CD4-positive, alpha-beta T cell (primary cell): ENCODE measurements around the gene C11orf68. TPM values are rescaled to one million over a fixed set of nuclear protein-coding genes. Genes with fewer than 3 reads are reported as not detected.
A peak's percentile ranks its signal among the peaks of the same experiment; 100 is the strongest.

Source experiments
- ATAC-seq: fragments of 200-7000 bp; cut with Tn5 transposase; one replicate; pipeline ENCODE4 v1.10.0; 2022; ENCODE audit warnings: mild to moderate bottlenecking; ENCODE audit not compliant: poor library complexity
- CTCF ChIA-PET: fragments of 350-600 bp; sonication (Branson Sonifier 250); formaldehyde crosslinking; loops from one replicate; lab custom pipeline; 2021; ENCODE audit warnings: antibody characterized with exemption, inconsistent platforms; lab: Charles Lee
- POLR2A ChIA-PET: fragments of 350-600 bp; sonication (Branson Sonifier 250); formaldehyde crosslinking; loops from one replicate; lab custom pipeline; 2021; ENCODE audit warnings: antibody characterized with exemption, inconsistent platforms; lab: Charles Lee
- DNase-seq, 14 experiments: peaks; one replicate each; pipeline ENCODE4 v3.0.0-alpha.2; 2013 to 2020; ENCODE audit warnings: mixed read lengths in 2 of 14
- H3K27ac ChIP-seq, 2 donors: one replicate each; pipeline versions ENCODE4 v1.5.1 to v1.7.0; 2013; ENCODE audit warnings: low read length in 2 of 2, low read depth in 1 of 2, mild to moderate bottlenecking in 1 of 2
- H3K27me3 ChIP-seq, 2 experiments: 1 replicate in 1 of 2; 2 replicates in 1 of 2; pipeline versions ENCODE4 v1.6.1 to v1.7.0; 2013; ENCODE audit warnings: low read length in 2 of 2, control low read depth in 1 of 2, mild to moderate bottlenecking in 1 of 2, moderate library complexity in 1 of 2; ENCODE audit not compliant: insufficient read depth in 2 of 2, control insufficient read depth in 1 of 2
- H3K36me3 ChIP-seq: one replicate; pipeline ENCODE4 v1.6.1; 2013; ENCODE audit warnings: low read length, control low read depth; ENCODE audit not compliant: insufficient read depth
- H3K4me1 ChIP-seq: one replicate; pipeline ENCODE4 v1.6.1; 2013; ENCODE audit warnings: low read length, control low read depth; ENCODE audit not compliant: insufficient read depth
- H3K4me3 ChIP-seq: one replicate; pipeline ENCODE4 v1.5.1; 2013; ENCODE audit warnings: mild to moderate bottlenecking, low read length, moderate library complexity
- H3K9me3 ChIP-seq, 2 experiments: 1 replicate in 1 of 2; 2 replicates in 1 of 2; pipeline versions ENCODE4 v1.6.1 to v1.7.0; 2013; ENCODE audit warnings: low read length in 2 of 2, mild to moderate bottlenecking in 2 of 2, control low read depth in 1 of 2, moderate library complexity in 1 of 2; ENCODE audit not compliant: control insufficient read depth in 1 of 2, insufficient read depth in 1 of 2
- H3K27ac Mint-ChIP-seq: one replicate; pipeline ENCODE4 v1.8.0; 2020; ENCODE audit warnings: mixed read lengths
- H3K27me3 Mint-ChIP-seq: one replicate; pipeline ENCODE4 v1.8.0; 2021; ENCODE audit warnings: mixed read lengths
- H3K36me3 Mint-ChIP-seq: one replicate; pipeline ENCODE4 v1.8.0; 2021; ENCODE audit warnings: low read depth, mixed read lengths
- H3K4me1 Mint-ChIP-seq: one replicate; pipeline ENCODE4 v1.8.0; 2021; ENCODE audit warnings: low read depth, mixed read lengths
- H3K4me3 Mint-ChIP-seq: one replicate; pipeline ENCODE4 v1.8.0; 2020; ENCODE audit warnings: mild to moderate bottlenecking, mixed read lengths
- H3K9me3 Mint-ChIP-seq: one replicate; pipeline ENCODE4 v1.8.0; 2020; ENCODE audit warnings: mixed read lengths
- CTCF ChIP-seq: fragments of 200-600 bp; IDR thresholded peaks from one replicate; pipeline ENCODE4 v1.8.0; 2022; ENCODE audit warnings: antibody characterized with exemption, mild to moderate bottlenecking
- intact Hi-C, 2 experiments: fragments of 100-400 bp; cut with DNase I in 1 of 2; cut with micrococcal nuclease in 1 of 2; formaldehyde crosslinking; loops; one replicate each; pipeline versions ENCODE4 v1.15.1 to v1.9.0; 2023 to 2025; cut with DNase I, micrococcal nuclease
- total RNA-seq, 174 experiments: library from RNA in 2 of 174; stranded (reverse) in 2 of 174; gene quantifications; one replicate each; pipeline ENCODE4 v1.2.3 and lab custom pipeline; 2021 to 2026

Gene C11orf68
- total RNA-seq, 2 experiments from 2014 or later = 13.7 to 13.8 TPM

- H3K4me3 ChIP-seq = no peak overlapping the region
- no peak overlapping the region for H3K27ac Mint-ChIP-seq
- H3K27me3 Mint-ChIP-seq = no peaks in the 10 kb centered on the region
- intact Hi-C loops = no loop called here
- ChIA-PET POLR2A (no interaction called here), CTCF (interaction anchor here (1.5 kb wide), 1 partner anchor 82 kb away, joined by 4 read pairs; no protein-coding TSS in a partner anchor)
- peaks cover 25% of the 10 kb centered on the region for H3K4me1 ChIP-seq
- H3K36me3 Mint-ChIP-seq = peaks cover 93% of the 10 kb centered on the region
- H3K9me3 Mint-ChIP-seq = no peaks in the 10 kb centered on the region
- no peak overlapping the region for H3K4me3 Mint-ChIP-seq
- no peaks in the 10 kb centered on the region for H3K27me3 ChIP-seq
- no peak overlapping the region for H3K27ac ChIP-seq
- peaks cover 31% of the 10 kb centered on the region for H3K4me1 Mint-ChIP-seq
- ATAC-seq = no peak
- no peak for DNase-seq
- H3K36me3 ChIP-seq = peaks cover 70% of the 10 kb centered on the region
- no peak for TF ChIP-seq CTCF
- H3K9me3 ChIP-seq = no peaks in the 10 kb centered on the region
These were observed 47.3 kb upstream of the C11orf68 start for GRCh38 chr11:65965986-65966762.

- no peak overlapping the region for H3K27ac ChIP-seq
- peaks cover 34% of the 10 kb centered on the region for H3K4me1 Mint-ChIP-seq
- peaks cover 85% of the 10 kb centered on the region for H3K36me3 Mint-ChIP-seq
- no peaks in the 10 kb centered on the region for H3K9me3 ChIP-seq
- no peak overlapping the region for H3K4me3 Mint-ChIP-seq
- no peak for TF ChIP-seq CTCF
- no peaks in the 10 kb centered on the region for H3K27me3 Mint-ChIP-seq
- no peak overlapping the region for H3K4me3 ChIP-seq
- H3K27ac Mint-ChIP-seq = no peak overlapping the region
- POLR2A ChIA-PET = no interaction called here
- H3K36me3 ChIP-seq = peaks cover 63% of the 10 kb centered on the region
- H3K9me3 Mint-ChIP-seq = no peaks in the 10 kb centered on the region
- peaks cover 32% of the 10 kb centered on the region for H3K4me1 ChIP-seq
- intact Hi-C loops = no loop called here
- no peak for ATAC-seq
- no peak for DNase-seq
- CTCF ChIA-PET = no interaction called here
- H3K27me3 ChIP-seq = no peaks in the 10 kb centered on the region
These were observed 46.0 kb upstream of the C11orf68 start for GRCh38 chr11:65964906-65965305.

DNA sequence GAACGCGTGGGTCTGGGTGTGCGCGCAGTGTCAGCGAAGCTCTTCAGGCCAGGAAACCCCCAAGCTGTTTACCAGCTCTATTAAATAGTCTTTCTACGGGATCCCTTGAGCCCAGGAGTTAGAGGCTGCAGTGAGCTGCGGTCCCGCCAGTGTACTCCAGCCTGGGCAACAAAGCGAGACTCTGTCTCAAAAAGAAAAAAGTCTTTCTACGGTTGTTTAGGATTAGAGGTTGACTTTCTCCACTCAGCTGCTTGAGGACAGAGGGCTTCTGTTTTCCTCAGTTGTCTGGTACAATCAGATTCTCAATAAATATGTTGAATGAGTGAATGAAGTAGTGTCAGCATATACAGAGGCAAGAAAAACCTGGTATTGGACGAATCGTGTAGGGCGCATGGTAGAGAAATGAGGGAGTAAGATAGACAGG is 43.3 kb upstream of the C11orf68 start:
- Histone ChIP-seq H3K4me3 (peak overlapping the region; percentile 92), H3K4me1 (peaks cover 46% of the 10 kb centered on the region), H3K27me3 (no peaks in the 10 kb centered on the region), H3K9me3 (no peaks in the 10 kb centered on the region), H3K27ac (peak overlapping the region; percentile 37 to 55), H3K36me3 (peaks cover 36% of the 10 kb centered on the region)
- H3K27ac Mint-ChIP-seq = peak overlapping the region; percentile 96
- DNase-seq (peak in 3 of 14 experiments; percentile 4 to 80 (median 33)), ATAC-seq (no peak)
- peak overlapping the region; percentile 99 for H3K4me3 Mint-ChIP-seq
- ChIA-PET POLR2A (interaction anchor here (1.1 to 4.9 kb wide), 7 partner anchors 34 to 102 kb away, joined by 3 to 44 read pairs (median 8); partner anchors contain the start of genes BANF1, C11orf68, CCDC85B and DRAP1), CTCF (interaction anchor here (1.1 to 2.1 kb wide), 2 partner anchors 74 to 78 kb away, joined by 3 to 9 read pairs; partner anchors contain the start of gene FIBP)
- H3K27me3 Mint-ChIP-seq = no peaks in the 10 kb centered on the region
- peaks cover 58% of the 10 kb centered on the region for H3K36me3 Mint-ChIP-seq
- peaks cover 47% of the 10 kb centered on the region for H3K4me1 Mint-ChIP-seq
- H3K9me3 Mint-ChIP-seq = no peaks in the 10 kb centered on the region
- TF ChIP-seq CTCF = no peak
- intact Hi-C loops = no loop called here
